ENCODE results near the gene CX3CL1.

DNA sequence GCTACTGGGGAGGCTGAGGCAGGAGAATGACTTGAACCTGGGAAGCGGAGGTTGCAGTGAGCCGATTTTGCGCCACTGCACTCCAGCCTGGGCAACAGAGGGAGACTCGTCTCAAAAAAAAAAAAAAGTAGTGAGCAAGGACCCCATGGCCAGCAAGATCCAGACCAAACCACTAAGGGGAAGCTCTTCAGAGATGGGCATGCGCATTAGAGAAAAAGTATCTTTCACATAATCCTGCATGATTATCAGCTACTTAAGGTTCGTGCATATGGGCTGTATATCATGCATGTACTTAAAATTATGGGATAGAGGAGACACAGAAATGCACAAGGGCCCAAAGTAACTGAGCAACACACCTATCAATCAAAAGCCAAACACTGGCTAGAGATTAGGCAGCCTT is 24.4 kb upstream of the CX3CL1 start:
- TF ChIP-seq, protein P1, sequence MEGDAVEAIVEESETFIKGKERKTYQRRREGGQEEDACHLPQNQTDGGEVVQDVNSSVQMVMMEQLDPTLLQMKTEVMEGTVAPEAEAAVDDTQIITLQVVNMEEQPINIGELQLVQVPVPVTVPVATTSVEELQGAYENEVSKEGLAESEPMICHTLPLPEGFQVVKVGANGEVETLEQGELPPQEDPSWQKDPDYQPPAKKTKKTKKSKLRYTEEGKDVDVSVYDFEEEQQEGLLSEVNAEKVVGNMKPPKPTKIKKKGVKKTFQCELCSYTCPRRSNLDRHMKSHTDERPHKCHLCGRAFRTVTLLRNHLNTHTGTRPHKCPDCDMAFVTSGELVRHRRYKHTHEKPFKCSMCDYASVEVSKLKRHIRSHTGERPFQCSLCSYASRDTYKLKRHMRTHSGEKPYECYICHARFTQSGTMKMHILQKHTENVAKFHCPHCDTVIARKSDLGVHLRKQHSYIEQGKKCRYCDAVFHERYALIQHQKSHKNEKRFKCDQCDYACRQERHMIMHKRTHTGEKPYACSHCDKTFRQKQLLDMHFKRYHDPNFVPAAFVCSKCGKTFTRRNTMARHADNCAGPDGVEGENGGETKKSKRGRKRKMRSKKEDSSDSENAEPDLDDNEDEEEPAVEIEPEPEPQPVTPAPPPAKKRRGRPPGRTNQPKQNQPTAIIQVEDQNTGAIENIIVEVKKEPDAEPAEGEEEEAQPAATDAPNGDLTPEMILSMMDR (IDR thresholded peaks at IDR 0.05; ENCODE audit: extremely low read depth in 1 of 2, insufficient read depth in 1 of 2, low read depth in 1 of 2, low read length in 2 of 2) = no peak
- TF ChIP-seq POLR2A (IDR thresholded peaks at IDR 0.05; ENCODE audit: low read depth, low read length) (no peak), MAX (IDR thresholded peaks at IDR 0.05; ENCODE audit: insufficient read depth, insufficient read length) (no peak), EZH2 (IDR thresholded peaks at IDR 0.05; ENCODE audit: borderline replicate concordance, low read depth, low read length, severe bottlenecking) (no peak), JUN (IDR thresholded peaks at IDR 0.05; ENCODE audit: borderline replicate concordance, insufficient read depth, insufficient read length, low read depth) (no peak)

Data from endothelial cell of umbilical vein (primary cell).